Colonic mucosa (tissue), 4 donors: ENCODE results near the gene LGALS14. TPM values are rescaled to one million over a fixed set of nuclear protein-coding genes. Genes with fewer than 3 reads are reported as not detected.

Experiments used
- DNase-seq: peaks from one replicate; pipeline ENCODE4 v3.0.0-alpha.2; 2020
- H3K27ac ChIP-seq: fragments of 200-600 bp; one replicate; pipeline ENCODE4 v1.8.0; 2021
- H3K27me3 ChIP-seq: fragments of 200-600 bp; one replicate; pipeline ENCODE4 v1.8.0; 2021
- H3K36me3 ChIP-seq: fragments of 200-600 bp; one replicate; pipeline ENCODE4 v1.8.0; 2021
- H3K4me1 ChIP-seq: fragments of 200-600 bp; one replicate; pipeline ENCODE4 v1.8.0; 2021; ENCODE audit warnings: mild to moderate bottlenecking
- H3K4me3 ChIP-seq: fragments of 200-600 bp; one replicate; pipeline ENCODE4 v1.8.0; 2021
- H3K9ac ChIP-seq, 2 donors: one replicate each; pipeline ENCODE4 v1.7.0; 2013; ENCODE audit warnings: control low read depth in 2 of 2, low read depth in 2 of 2, low read length in 2 of 2
- H3K9me3 ChIP-seq: fragments of 200-600 bp; one replicate; pipeline ENCODE4 v1.8.0; 2021
- CTCF ChIP-seq: fragments of 200-600 bp; IDR thresholded peaks from one replicate; pipeline ENCODE4 v1.8.0; 2022; ENCODE audit warnings: antibody characterized with exemption, mild to moderate bottlenecking
- intact Hi-C: fragments of 100-400 bp; cut with DNase I; formaldehyde crosslinking; loops from one replicate; pipeline ENCODE4 v1.14.1; 2022
- total RNA-seq, 2 donors: library from RNA; stranded (reverse); fragmentation: NEBNext Ultra II Directional in 1 of 2; extraction: Animal tissue kit (Norgen Biotek cat#: 25700) in 1 of 2; gene quantifications; one replicate each; pipeline ENCODE4 v1.2.1, GENCODE V29; 2021
- donor health status: healthy.
- donor health status: DM: no; HTN: no; CAD: no.
- donor health status: DM: no; HTN: no; CAD: no.

LGALS14 gene
- total RNA-seq, 2 donors from 2014 or later, result not detected

- Histone ChIP-seq H3K4me3 (no peak overlapping the region), H3K9me3 (no peaks in the 10 kb centered on the region), H3K27ac (no peak overlapping the region), H3K9ac (no peak overlapping the region), H3K27me3 (no peaks in the 10 kb centered on the region), H3K4me1 (no peaks in the 10 kb centered on the region), H3K36me3 (no peaks in the 10 kb centered on the region)
- intact Hi-C loops, result no loop called here
- no peak for DNase-seq
- no peak for TF ChIP-seq CTCF
Measured at GRCh38 chr19:39754971-39755370, 50.7 kb downstream of the LGALS14 start.

Other genes with a start within 250 kb of the LGALS14 start
- gene TIMM50, start 223.6 kb upstream of the LGALS14 start, total RNA-seq, result 10 to 100 TPM; 45.7 to 83.9 TPM
- gene DLL3, start 205.5 kb upstream of the LGALS14 start, total RNA-seq, result not detected
- gene SELENOV, start 189.3 kb upstream of the LGALS14 start, total RNA-seq, result not detected
- gene EID2B, start 171.6 kb upstream of the LGALS14 start, total RNA-seq, result under 1 TPM; 0.22 to 0.56 TPM
- 10 to 100 TPM; 11.4 to 11.9 TPM for gene EID2, start 164.3 kb upstream of the LGALS14 start, total RNA-seq
- gene LGALS13, start 102.0 kb upstream of the LGALS14 start, total RNA-seq, result not detected
- not detected for gene LGALS16, start 48.6 kb upstream of the LGALS14 start, total RNA-seq
- under 1 TPM in 1 of 2 donors, not detected in 1; 0.56 TPM for gene CLC, start 33.5 kb downstream of the LGALS14 start, total RNA-seq
- not detected for gene LEUTX, start 74.4 kb downstream of the LGALS14 start, total RNA-seq
- 10 to 100 TPM; 11.8 to 12.7 TPM for gene DYRK1B, start 129.7 kb downstream of the LGALS14 start, total RNA-seq
- gene FBL, start 141.9 kb downstream of the LGALS14 start, total RNA-seq, result 100 to 1,000 TPM; 155 to 297 TPM
- gene FCGBP, start 230.2 kb downstream of the LGALS14 start, total RNA-seq, result 1,000 to 10,000 TPM; 2,896 to 3,903 TPM